H9 (cell line): ENCODE data around the gene AGPAT2. TPM values are rescaled to one million over a fixed set of nuclear protein-coding genes. Genes with fewer than 3 reads are reported as not detected.

ENCODE experiments used
- DNase-seq: peaks from one replicate; pipeline ENCODE4 v3.0.0-alpha.2; 2017
- H2AFZ ChIP-seq: one replicate; pipeline ENCODE4 v1.6.1; 2013; ENCODE audit warnings: mild to moderate bottlenecking, low read length, control low read depth, moderate library complexity
- H2AK5ac ChIP-seq: 2 replicates; pipeline ENCODE4 v1.6.1; 2013; ENCODE audit warnings: low read length, control low read depth, mixed read lengths; ENCODE audit not compliant: insufficient read length
- H2BK120ac ChIP-seq: one replicate; pipeline ENCODE4 v1.6.1; 2013; ENCODE audit warnings: low read depth, mild to moderate bottlenecking, low read length, control low read depth, inconsistent platforms; ENCODE audit not compliant: poor library complexity, severe bottlenecking
- H2BK12ac ChIP-seq: 2 replicates; pipeline ENCODE4 v1.6.1; 2013; ENCODE audit warnings: low read length, control low read depth, mixed read lengths, low read depth; ENCODE audit not compliant: insufficient read length
- H2BK15ac ChIP-seq: 2 replicates; pipeline ENCODE4 v1.6.1; 2013; ENCODE audit warnings: low read depth, low read length, control low read depth
- H2BK20ac ChIP-seq: one replicate; pipeline ENCODE4 v1.6.1; 2013; ENCODE audit warnings: low read depth, mild to moderate bottlenecking, low read length, control low read depth, inconsistent platforms; ENCODE audit not compliant: poor library complexity, severe bottlenecking
- H2BK5ac ChIP-seq: 2 replicates; pipeline ENCODE4 v1.6.1; 2013; ENCODE audit warnings: low read length, control low read depth, mixed read lengths; ENCODE audit not compliant: insufficient read length
- H3K14ac ChIP-seq: 2 replicates; pipeline ENCODE4 v1.6.1; 2013; ENCODE audit warnings: low read length, control low read depth; ENCODE audit not compliant: insufficient read depth
- H3K18ac ChIP-seq: 2 replicates; pipeline ENCODE4 v1.6.1; 2013; ENCODE audit warnings: low read depth, mild to moderate bottlenecking, mixed read lengths, low read length, control low read depth; ENCODE audit not compliant: insufficient read length
- H3K23ac ChIP-seq: 2 replicates; pipeline ENCODE4 v1.6.1; 2013; ENCODE audit warnings: low read length, control low read depth, mixed read lengths, low read depth; ENCODE audit not compliant: insufficient read length
- H3K23me2 ChIP-seq: 2 replicates; pipeline ENCODE4 v1.6.1; 2013; ENCODE audit warnings: low read depth, mild to moderate bottlenecking, mixed read lengths, low read length, control low read depth; ENCODE audit not compliant: insufficient read length, poor library complexity, severe bottlenecking
- H3K27ac ChIP-seq: 2 replicates; pipeline ENCODE4 v1.5.1; 2013; ENCODE audit warnings: low read length, control low read depth, mixed read lengths, low read depth; ENCODE audit not compliant: insufficient read length
- H3K27me3 ChIP-seq: 2 replicates; pipeline ENCODE4 v1.6.1; 2013; ENCODE audit warnings: low read length, control low read depth, inconsistent platforms; ENCODE audit not compliant: insufficient read depth
- H3K4ac ChIP-seq: 2 replicates; pipeline ENCODE4 v1.6.1; 2013; ENCODE audit warnings: low read depth, mild to moderate bottlenecking, control low read depth, inconsistent platforms, low read length, moderate library complexity
- H3K4me1 ChIP-seq: 2 replicates; pipeline ENCODE4 v1.6.1; 2013; ENCODE audit warnings: low read length, control low read depth, inconsistent platforms; ENCODE audit not compliant: insufficient read depth
- H3K4me2 ChIP-seq: 2 replicates; pipeline ENCODE4 v1.6.1; 2013; ENCODE audit warnings: low read length, control low read depth, mixed read lengths; ENCODE audit not compliant: insufficient read length, insufficient read depth
- H3K56ac ChIP-seq: 2 replicates; pipeline ENCODE4 v1.6.1; 2013; ENCODE audit warnings: low read depth, mild to moderate bottlenecking, mixed read lengths, low read length, control low read depth; ENCODE audit not compliant: insufficient read length
- H3K79me1 ChIP-seq: 2 replicates; pipeline ENCODE4 v1.6.1; 2013; ENCODE audit warnings: low read depth, mild to moderate bottlenecking, moderate library complexity, low read length, control low read depth, inconsistent platforms; ENCODE audit not compliant: insufficient read depth, poor library complexity, severe bottlenecking
- H3K79me2 ChIP-seq: 2 replicates; pipeline ENCODE4 v1.6.1; 2013; ENCODE audit warnings: low read length, control low read depth, inconsistent platforms; ENCODE audit not compliant: insufficient read depth
- H3K9ac ChIP-seq: 2 replicates; pipeline ENCODE4 v1.6.1; 2013; ENCODE audit warnings: low read length, control low read depth, mixed read lengths; ENCODE audit not compliant: insufficient read length; ENCODE audit errors: extremely low read depth
- H3K9me3 ChIP-seq: one replicate; pipeline ENCODE4 v1.6.1; 2013; ENCODE audit warnings: low read depth, low read length, inconsistent platforms; ENCODE audit not compliant: control insufficient read depth
- H3T11ph ChIP-seq: one replicate; pipeline ENCODE4 v1.6.1; 2013; ENCODE audit warnings: mild to moderate bottlenecking, low read length, control low read depth, inconsistent platforms
- H4K20me1 ChIP-seq: one replicate; pipeline ENCODE4 v1.6.1; 2013; ENCODE audit not compliant: control insufficient read depth, insufficient read length, insufficient read depth
- H4K5ac ChIP-seq: 2 replicates; pipeline ENCODE4 v1.6.1; 2013; ENCODE audit warnings: low read depth, mild to moderate bottlenecking, mixed read lengths, low read length, control low read depth; ENCODE audit not compliant: insufficient read length
- H4K8ac ChIP-seq: replicated peaks from 2 replicates; pipeline ENCODE4 v1.6.1; 2013; ENCODE audit warnings: low read length, control low read depth, mixed read lengths, low read depth; ENCODE audit not compliant: insufficient read length
- H4K91ac ChIP-seq: 2 replicates; pipeline ENCODE4 v1.6.1; 2013; ENCODE audit warnings: low read depth, mild to moderate bottlenecking, moderate library complexity, mixed read lengths, low read length, control low read depth; ENCODE audit not compliant: insufficient read length
- H3K27ac Mint-ChIP-seq, 3 experiments: 2 replicates in 2 of 3; 3 replicates in 1 of 3; pipeline ENCODE4 v1.8.0; 2020 to 2021; ENCODE audit warnings: mixed read lengths in 3 of 3, mild to moderate bottlenecking in 1 of 3, moderate library complexity in 1 of 3
- H3K27me3 Mint-ChIP-seq: 2 replicates; pipeline ENCODE4 v1.8.0; 2021; ENCODE audit warnings: low read depth, mild to moderate bottlenecking, moderate library complexity, mixed read lengths
- H3K36me3 Mint-ChIP-seq, 3 experiments: 2 replicates in 2 of 3; 3 replicates in 1 of 3; pipeline ENCODE4 v1.8.0; 2020 to 2021; ENCODE audit warnings: low read depth in 3 of 3, mixed read lengths in 3 of 3; ENCODE audit not compliant: insufficient read depth in 1 of 3
- H3K4me1 Mint-ChIP-seq, 2 experiments: 2 replicates each; pipeline ENCODE4 v1.8.0; 2020; ENCODE audit warnings: mixed read lengths in 2 of 2
- H3K4me3 Mint-ChIP-seq, 2 experiments: 2 replicates in 1 of 2; 3 replicates in 1 of 2; pipeline ENCODE4 v1.8.0; 2020 to 2021; ENCODE audit warnings: mild to moderate bottlenecking in 2 of 2, mixed read lengths in 2 of 2, moderate library complexity in 1 of 2
- H3K9me3 Mint-ChIP-seq, 2 experiments: 2 replicates in 1 of 2; 3 replicates in 1 of 2; pipeline ENCODE4 v1.8.0; 2020; ENCODE audit warnings: mild to moderate bottlenecking in 2 of 2, mixed read lengths in 2 of 2, moderate library complexity in 1 of 2
- CTCF ChIP-seq: fragments of 200-600 bp; sonication (generic); conservative IDR thresholded peaks from 3 replicates; pipeline ENCODE4 v1.8.0; 2021; ENCODE audit warnings: antibody characterized with exemption, mild to moderate bottlenecking
- WGBS: extraction: QIAGEN DNeasy Blood & Tissue Kit; methylation state at CpG from one replicate; pipeline ENCODE4 v1.1.7; 2013; ENCODE audit warnings: missing lambda C conversion rate, low lambda C conversion rate, mixed read lengths; ENCODE audit not compliant: insufficient read length; ENCODE audit errors: extremely low coverage; 5-methylcytosine and 5-hydroxymethylcytosine counted together
- microRNA-seq: library from miRNA; unstranded; fragments of <30 nt; microRNA quantifications from one replicate; pipeline ENCODE4, GENCODE V29; 2020; ENCODE audit warnings: borderline microRNAs expressed
- total RNA-seq: library from RNA; stranded (reverse); gene quantifications from 2 replicates; pipeline ENCODE4 v1.2.1, GENCODE V29; 2021

AGPAT2 gene
- total RNA-seq, 1 experiment from 2014 or later: 29.7 TPM

GRCh38 chr9:136623842-136624183 lies 63.4 kb downstream of the AGPAT2 start:
- H3K27ac Mint-ChIP-seq: no peak overlapping the region
- H3K36me3 Mint-ChIP-seq: no peaks in the 10 kb centered on the region
- Histone ChIP-seq H3K27me3 (no peaks in the 10 kb centered on the region), H3K9ac (no peak overlapping the region), H3K23ac (no peak overlapping the region), H3K9me3 (no peaks in the 10 kb centered on the region), H3T11ph (no peak overlapping the region), H3K4me2 (no peak overlapping the region), H3K56ac (no peak overlapping the region), H2BK12ac (no peak overlapping the region), H4K8ac (no peak overlapping the region), H3K4ac (no peak overlapping the region), H3K18ac (no peak overlapping the region), H3K79me1 (no peaks in the 10 kb centered on the region), H2AK5ac (no peak overlapping the region), H3K27ac (no peak overlapping the region), H4K5ac (no peak overlapping the region), H3K4me1 (no peaks in the 10 kb centered on the region), H2BK20ac (no peak overlapping the region), H3K23me2 (no peaks in the 10 kb centered on the region), H4K91ac (no peak overlapping the region), H2AFZ (no peak overlapping the region), H2BK120ac (no peak overlapping the region), H3K79me2 (no peaks in the 10 kb centered on the region), H4K20me1 (no peaks in the 10 kb centered on the region), H2BK15ac (no peak overlapping the region), H3K14ac (no peak overlapping the region), H2BK5ac (no peak overlapping the region)
- no peaks in the 10 kb centered on the region for H3K9me3 Mint-ChIP-seq
- no peak for DNase-seq
- H3K4me1 Mint-ChIP-seq: no peaks in the 10 kb centered on the region
- no peak overlapping the region for H3K4me3 Mint-ChIP-seq
- no peaks in the 10 kb centered on the region for H3K27me3 Mint-ChIP-seq
- TF ChIP-seq CTCF: no peak
- no CpG with 5 or more reads among the region's 13 CpGs for WGBS

Small RNA genes within 50 kb of the gene (microRNA-seq; reads per million reads assigned to microRNA genes)
- gene MIR126: 520 reads per million, percentile 90 among the genes with 10 or more reads in this experiment

Other genes with a start within 250 kb of the AGPAT2 start
- 20.4 and 21.0 TPM in 2 replicates for gene INPP5E, start 247.6 kb downstream of the AGPAT2 start, total RNA-seq
- gene SEC16A, start 204.4 kb downstream of the AGPAT2 start, total RNA-seq: 52.1 and 56.4 TPM in 2 replicates
- 63.7 and 71.6 TPM in 2 replicates for gene NOTCH1, start 141.4 kb downstream of the AGPAT2 start, total RNA-seq
- gene EGFL7, start 24.5 kb downstream of the AGPAT2 start, total RNA-seq: 37.7 and 38.0 TPM in 2 replicates
- 38.2 and 40.3 TPM in 2 replicates for gene DIPK1B, start 25.1 kb upstream of the AGPAT2 start, total RNA-seq
- gene LCN10, start 55.5 kb upstream of the AGPAT2 start, total RNA-seq: 0.75 and 1.5 TPM in 2 replicates
- gene LCN6, start 61.1 kb upstream of the AGPAT2 start, total RNA-seq: not detected in 2 replicates
- gene LCN8, start 70.8 kb upstream of the AGPAT2 start, total RNA-seq: not detected in 2 replicates
- 0.61 TPM in 1 of 2 replicates, not detected in the other for gene LCN15, start 77.1 kb upstream of the AGPAT2 start, total RNA-seq
- gene TMEM141, start 103.9 kb upstream of the AGPAT2 start, total RNA-seq: 55.2 and 58.9 TPM in 2 replicates
- 0.59 and 1.1 TPM in 2 replicates for gene CCDC183, start 108.9 kb upstream of the AGPAT2 start, total RNA-seq
- gene RABL6, start 120.5 kb upstream of the AGPAT2 start, total RNA-seq: 108 and 114 TPM in 2 replicates
- 1.8 and 2.3 TPM in 2 replicates for gene AJM1, start 155.0 kb upstream of the AGPAT2 start, total RNA-seq
- gene PHPT1, start 162.0 kb upstream of the AGPAT2 start, total RNA-seq: 161 and 175 TPM in 2 replicates
- 6.9 and 9.2 TPM in 2 replicates for gene MAMDC4, start 164.9 kb upstream of the AGPAT2 start, total RNA-seq
- gene EDF1, start 178.9 kb upstream of the AGPAT2 start, total RNA-seq: 318 and 328 TPM in 2 replicates
- 48.8 and 49.2 TPM in 2 replicates for gene TRAF2, start 199.1 kb upstream of the AGPAT2 start, total RNA-seq